Neural cell (in vitro differentiated cells): ENCODE results near the gene SPSB4.

Experiments used
- EZH2 ChIP-seq: fragments of 200-600, 300-800 bp; shearing (Covaris generic), sonication (generic); IDR thresholded peaks from 2 replicates; pipeline ENCODE4 v1.6.1; 2014; ENCODE audit warnings: antibody characterized with exemption, low read length, borderline replicate concordance, mild to moderate bottlenecking; ENCODE audit not compliant: insufficient read depth, poor library complexity, severe bottlenecking
- POLR2AphosphoS5 ChIP-seq: IDR thresholded peaks from 2 replicates; pipeline ENCODE4 v1.6.1; 2012
- TF ChIP-seq, protein P1 (sequence below): fragments of 450-650 bp; IDR thresholded peaks from 2 replicates; pipeline ENCODE4 v1.5.1; 2014; ENCODE audit warnings: antibody characterized with exemption, mild to moderate bottlenecking, moderate library complexity; ENCODE audit not compliant: poor library complexity, severe bottlenecking

DNA sequence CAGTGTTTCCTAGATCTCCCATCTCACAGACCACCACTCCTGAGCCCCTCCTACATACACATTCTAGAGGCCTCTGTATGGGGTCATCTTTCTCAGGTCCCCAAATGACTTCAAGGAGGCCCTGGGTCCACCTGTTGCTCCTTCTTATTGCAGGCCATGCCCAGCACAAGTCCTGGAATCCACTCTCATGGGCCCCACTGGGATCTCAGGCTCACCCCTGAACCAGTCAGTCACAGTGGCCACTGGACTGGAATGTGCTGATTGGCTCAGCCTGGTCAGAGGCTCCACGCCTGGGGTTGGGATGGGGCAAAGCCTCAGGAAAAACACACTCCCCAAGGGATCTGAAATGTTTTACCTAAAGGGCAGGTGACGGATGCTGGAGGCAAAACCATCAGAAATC, 55.7 kb downstream of the SPSB4 start:
- TF ChIP-seq, protein P1, sequence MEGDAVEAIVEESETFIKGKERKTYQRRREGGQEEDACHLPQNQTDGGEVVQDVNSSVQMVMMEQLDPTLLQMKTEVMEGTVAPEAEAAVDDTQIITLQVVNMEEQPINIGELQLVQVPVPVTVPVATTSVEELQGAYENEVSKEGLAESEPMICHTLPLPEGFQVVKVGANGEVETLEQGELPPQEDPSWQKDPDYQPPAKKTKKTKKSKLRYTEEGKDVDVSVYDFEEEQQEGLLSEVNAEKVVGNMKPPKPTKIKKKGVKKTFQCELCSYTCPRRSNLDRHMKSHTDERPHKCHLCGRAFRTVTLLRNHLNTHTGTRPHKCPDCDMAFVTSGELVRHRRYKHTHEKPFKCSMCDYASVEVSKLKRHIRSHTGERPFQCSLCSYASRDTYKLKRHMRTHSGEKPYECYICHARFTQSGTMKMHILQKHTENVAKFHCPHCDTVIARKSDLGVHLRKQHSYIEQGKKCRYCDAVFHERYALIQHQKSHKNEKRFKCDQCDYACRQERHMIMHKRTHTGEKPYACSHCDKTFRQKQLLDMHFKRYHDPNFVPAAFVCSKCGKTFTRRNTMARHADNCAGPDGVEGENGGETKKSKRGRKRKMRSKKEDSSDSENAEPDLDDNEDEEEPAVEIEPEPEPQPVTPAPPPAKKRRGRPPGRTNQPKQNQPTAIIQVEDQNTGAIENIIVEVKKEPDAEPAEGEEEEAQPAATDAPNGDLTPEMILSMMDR = no peak
- TF ChIP-seq EZH2 = no peak
- TF ChIP-seq POLR2AphosphoS5 = no peak
